NOMO-1 treated with dmso at 0.1 percent for 144 hours (cell line): ENCODE results near the gene CAPRIN1.
A peak's percentile ranks its signal among the peaks of the same experiment; 100 is the strongest.

Source experiments
- DNase-seq: peaks from one replicate; lab custom pipeline; 2025; ENCODE audit not compliant: unreplicated experiment; lab: John Stamatoyannopoulos, UW

CAPRIN1 gene

DNA sequence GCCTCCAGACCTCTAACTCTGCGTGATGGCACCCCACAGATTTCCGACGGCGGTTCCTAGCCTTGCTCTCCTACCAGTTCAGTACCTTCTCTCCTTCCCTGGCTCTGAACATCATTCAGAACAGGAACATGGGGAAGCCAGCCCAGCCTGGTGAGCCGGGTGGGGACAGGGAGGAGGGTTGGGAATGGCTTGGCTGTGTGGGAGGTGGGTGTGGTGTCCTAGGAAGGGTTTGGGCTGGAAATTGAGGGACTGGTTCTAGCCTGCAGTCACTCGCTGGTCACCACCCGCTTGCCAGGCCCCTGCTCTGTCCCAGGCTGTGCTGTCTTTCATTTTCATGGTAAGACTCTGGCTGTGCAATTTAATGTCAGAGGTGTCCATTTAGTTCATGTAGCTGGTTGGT lies 87.8 kb downstream of the CAPRIN1 start:
- no peak for DNase-seq

DNA sequence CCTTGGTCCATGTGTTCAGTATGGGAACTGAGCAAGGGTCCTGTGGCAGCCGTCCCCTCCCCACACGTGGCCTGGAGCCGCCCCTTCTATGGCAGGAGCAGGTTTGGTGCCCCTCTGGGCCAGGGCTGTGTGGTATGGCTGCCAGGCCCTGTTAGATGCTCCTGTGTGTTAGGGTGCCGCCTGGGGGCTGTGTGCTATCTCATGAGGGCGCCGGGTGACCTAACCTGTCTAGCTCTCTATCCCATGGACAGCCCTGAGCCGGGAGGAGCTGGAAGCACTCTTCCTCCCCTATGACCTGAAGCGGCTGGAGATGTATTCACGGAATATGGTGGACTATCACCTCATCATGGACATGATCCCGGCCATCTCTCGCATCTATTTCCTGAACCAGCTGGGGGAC lies 88.6 kb downstream of the CAPRIN1 start:
- DNase-seq: no peak

DNA sequence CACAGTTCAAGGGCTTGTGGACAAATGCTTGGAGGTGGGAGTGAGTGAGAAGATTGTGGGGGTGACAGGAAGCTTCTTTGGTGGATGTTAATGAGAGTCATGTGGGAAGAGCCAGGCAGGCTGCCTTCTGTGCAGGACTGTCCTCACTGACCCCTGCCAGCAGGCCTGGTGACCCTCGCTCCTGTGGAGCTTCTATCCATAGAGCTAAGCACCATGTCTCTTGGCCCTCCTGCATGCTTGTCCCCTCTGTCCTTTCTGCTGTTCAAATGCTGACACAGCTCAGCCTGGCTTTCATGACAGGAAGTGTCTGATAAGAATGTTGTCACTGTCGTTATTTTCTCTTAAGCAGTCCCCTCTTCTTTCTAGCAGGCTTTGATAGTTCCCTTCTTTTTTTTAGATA lies 91.5 kb downstream of the CAPRIN1 start:
- no peak for DNase-seq

DNA sequence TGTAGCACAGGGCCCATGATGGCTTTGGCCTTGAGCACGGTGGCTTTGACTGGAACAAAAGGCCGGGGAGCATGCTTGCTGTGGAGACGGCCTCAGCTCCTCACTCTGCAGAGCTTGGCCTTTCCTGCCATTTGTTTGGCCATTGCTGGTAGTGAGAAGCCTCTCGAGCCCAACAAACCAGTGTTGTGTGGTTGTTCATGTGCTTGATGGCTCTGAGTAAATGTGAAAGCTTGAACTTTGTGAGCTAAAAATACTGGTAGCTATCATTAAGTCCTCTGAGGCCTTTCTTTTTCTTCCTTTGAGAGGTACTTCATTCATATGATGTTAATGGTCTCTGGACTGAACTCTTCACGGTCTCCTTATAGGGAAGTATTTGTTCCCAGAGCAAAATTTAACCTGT lies 93.5 kb downstream of the CAPRIN1 start:
- no peak for DNase-seq

DNA sequence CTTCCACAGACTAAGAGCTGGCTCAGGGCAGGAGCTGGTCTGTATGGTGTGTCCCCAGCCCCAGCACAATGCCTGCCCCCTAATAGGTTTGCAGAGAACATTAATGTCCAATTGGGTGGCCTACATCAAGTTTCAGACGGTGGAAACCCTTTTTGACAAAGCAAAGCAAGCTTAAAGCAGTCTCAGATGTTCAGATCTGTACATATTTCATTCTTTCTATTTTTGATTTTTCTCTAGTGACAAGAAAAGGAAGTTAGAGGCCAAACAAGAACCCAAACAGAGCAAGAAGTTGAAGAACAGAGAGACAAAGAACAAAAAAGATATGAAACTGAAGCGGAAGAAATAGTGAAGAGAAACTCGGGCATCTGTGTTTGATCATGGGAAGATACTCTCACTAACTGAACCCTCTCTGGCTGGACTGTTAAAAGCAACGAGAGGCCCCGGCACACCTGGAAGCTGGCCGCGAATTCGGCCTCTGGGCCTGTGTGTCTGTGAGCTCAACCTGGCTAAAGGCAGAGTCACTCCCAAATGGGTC lies 94.4 kb downstream of the CAPRIN1 start:
- DNase-seq: no peak

DNA sequence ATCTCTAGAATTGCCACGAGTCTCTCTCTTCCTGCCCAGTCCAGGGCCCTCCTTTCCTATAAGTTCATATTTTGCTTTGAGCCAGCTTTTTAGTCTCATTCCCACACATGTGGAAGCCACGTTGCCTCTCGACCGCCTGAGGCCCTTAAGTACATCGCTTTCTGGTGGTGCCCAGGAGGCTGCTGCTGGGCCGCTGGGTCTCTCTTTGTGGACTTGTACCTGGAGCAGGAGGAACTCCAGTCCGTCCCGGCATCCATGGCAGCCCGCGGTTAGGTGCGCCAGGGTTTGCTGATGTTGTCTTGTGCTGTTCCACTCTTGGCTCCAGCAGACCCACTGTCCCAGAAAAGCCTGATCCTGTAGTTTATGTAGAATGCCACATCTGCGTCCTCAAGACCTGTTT lies 94.9 kb downstream of the CAPRIN1 start:
- DNase-seq: no peak

DNA sequence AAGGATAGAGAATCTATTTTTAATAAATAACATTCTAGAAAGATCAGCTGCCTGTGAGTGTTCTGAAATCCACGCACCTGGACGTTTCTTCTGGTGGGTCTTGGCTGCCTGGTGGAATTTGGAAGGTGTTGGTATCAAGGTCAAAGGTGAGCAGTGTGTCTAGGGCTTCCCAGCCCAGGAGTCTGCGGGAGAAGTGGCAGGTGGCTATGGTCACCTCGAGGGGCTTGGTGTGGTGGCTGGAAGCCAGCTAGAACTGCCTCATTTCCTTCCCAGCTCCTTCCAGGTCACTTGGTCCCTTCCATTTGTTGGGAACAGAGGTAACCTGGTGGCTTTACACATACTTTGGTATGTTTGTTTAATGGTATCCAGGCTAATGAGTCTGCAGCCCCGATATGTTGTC lies 95.3 kb downstream of the CAPRIN1 start:
- DNase-seq: no peak

DNA sequence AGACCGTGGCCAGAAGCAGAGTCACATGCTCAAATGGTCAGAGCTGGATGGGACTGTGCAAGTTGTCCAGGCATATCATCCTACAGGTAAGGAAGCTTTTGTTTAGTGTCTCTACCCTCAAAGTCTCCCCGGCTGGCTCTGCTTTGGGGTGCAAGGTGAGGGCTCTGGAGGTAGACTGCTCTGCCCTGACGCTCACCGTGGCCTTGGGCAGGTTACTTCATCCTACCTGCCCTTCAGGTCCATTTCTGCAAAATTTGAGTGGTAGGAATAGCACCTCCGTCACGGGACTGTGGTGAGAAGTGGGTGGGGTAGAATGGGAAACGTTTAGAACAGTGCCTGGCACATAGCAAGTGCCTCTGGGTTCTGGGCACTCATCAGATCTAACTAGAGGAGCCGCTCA lies 96.0 kb downstream of the CAPRIN1 start:
- DNase-seq: no peak

DNA sequence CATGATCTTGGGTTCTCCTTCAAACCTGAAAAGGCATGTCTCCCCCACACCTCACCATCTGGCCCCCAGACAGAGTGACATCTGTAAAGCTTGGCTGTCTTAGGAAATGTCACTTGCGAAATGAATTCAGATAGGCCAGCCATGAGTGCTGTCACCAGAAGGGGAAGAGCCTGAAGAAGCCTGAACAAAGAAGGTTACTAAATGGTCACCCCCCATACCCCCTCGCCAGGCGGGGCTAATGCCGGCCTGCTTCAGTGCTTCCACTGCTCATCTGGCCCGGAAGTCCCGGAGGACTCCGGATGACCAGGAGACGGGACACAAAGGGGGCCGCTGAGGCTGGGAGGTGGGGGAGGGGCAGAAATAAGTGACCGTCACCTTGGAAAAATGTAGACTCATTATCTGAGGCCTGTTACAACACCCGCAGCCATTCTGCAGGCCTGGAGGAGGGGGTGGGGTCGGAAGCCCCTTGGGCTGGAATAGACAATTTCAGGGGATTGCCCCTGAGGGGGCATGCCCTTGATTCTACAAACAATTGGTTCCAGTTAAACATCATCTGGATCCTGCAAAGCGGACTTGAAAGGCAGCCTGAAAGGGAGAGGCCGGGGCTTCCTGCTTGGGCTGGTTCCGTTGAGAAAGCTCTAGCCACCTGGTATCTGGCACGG lies 97.1 kb downstream of the CAPRIN1 start:
- peak; percentile 45 for DNase-seq

DNA sequence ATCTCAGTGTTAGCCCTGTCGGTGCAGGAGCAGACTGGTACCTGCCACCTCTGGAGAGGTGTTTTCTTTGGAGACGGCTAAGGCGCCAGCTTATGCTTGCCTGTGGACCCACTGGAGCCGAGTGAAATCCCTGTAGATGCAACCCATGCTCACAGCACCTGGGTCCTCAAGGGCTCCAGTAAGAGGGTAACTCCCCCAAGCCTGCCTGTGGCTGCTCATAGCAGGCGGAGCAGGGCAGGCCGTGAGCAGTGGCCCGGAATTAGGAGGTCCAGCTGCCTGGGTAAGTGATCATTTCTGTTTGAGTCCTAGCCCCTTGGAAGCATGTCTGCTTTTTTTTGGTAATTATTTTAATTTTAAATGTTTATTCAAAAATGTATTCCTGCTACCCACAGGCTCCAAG lies 97.7 kb downstream of the CAPRIN1 start:
- no peak for DNase-seq

DNA sequence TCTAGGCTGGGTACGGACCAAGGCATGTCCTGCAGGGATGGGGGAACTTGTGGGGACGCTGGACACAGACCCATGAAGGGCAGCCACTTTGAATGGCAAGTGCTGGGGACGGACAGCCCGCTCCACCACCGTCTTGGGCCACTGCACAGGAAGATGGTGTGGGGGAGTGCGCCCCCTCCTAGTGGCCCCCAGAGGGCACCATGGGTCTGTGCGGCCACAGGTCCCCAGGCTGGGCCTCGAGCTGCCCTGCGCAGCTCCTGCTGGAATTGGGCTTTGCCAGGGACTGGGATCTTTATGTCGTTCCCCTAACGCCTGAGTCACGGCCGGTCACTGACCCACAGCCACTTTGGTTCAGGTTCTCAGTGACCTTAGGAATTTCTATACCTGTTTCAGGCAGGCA lies 98.3 kb downstream of the CAPRIN1 start:
- no peak for DNase-seq

DNA sequence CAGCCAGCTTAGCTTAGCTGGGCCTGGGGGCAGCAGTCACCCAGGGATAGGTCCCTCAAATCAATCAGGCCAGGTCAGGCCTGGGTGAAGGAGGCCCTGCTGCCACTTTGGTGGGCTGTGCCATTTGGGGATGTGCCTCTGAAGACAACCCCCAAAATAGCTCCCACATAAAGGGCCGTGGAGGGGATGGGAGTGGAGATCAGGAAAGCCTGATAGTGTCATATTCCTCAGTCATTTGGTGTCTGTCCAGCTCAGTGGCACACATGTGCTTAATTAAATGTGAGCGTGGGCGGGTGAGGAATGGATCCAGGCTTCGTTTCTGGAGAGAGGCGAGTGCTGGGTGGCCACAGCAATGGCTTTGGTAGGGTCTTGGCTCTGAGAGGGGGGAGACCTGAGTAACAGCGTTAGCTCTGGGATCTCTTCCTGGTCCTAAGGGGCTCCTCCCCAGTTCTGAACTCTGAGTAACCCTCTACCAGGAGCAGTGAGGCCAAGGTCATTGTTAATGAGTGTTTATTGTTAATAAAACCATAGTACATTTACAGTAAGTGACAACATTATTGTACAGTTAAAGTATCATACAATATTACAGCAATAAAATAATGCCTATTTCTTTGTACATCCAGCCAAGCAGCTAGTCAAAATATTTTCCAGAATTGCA lies 99.1 kb downstream of the CAPRIN1 start:
- DNase-seq: no peak
